Measurements from ENCODE around the gene PPP1R13B. TPM values are rescaled to one million over a fixed set of nuclear protein-coding genes. Genes with fewer than 3 reads are reported as not detected.

PPP1R13B gene
- total RNA-seq, 2 donors from 2014 or later: 63.0 to 89.3 TPM

- DNase-seq (no peak), ATAC-seq (peak; percentile 44 to 47)
- intact Hi-C loops (cut with DNase I): no loop called here
These were observed 80.0 kb downstream of the PPP1R13B start for GRCh38 chr14:103767336-103767894.

GRCh38 chr14:103765526-103765925 is 81.8 kb downstream of the PPP1R13B start:
- ATAC-seq: no peak
- no peak for DNase-seq
- intact Hi-C loops (cut with DNase I): no loop called here

DNA sequence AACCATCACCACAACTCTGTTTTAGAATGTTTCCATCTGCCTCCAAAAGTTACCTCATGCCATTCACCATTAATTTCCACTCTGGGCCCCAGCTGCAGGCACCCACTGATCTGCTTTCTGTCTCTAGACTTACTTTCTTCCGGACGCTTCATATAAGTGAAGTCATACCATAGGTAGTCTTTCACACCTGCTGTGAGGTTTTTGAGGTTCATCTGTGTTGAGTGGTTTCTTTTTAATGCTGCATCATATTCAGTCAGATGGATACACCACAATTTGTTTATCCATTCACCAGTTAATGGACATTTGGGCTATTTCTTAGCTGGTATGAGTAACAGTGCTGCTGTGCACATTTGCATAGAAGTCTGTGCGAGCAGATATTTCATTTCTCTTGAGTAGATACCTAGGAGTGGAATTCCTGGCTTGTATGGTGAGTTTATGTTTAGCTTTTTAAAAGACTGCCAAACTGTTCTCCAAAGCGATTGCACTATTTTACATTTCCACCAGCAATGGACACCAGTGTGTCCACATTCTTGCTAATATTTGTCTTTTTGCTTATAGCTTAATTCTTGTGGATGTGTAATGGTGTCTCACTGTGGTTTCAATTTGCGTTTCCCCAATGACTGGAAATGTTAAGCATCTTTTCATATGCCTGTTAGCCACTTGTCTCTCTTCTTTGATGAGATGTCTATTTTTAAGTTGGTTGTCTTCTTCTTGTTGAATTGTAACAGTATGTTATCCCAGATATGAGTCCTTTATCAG is 83.5 kb downstream of the PPP1R13B start:
- ATAC-seq (no peak), DNase-seq (no peak)
- intact Hi-C loops (cut with DNase I): no loop called here

DNA sequence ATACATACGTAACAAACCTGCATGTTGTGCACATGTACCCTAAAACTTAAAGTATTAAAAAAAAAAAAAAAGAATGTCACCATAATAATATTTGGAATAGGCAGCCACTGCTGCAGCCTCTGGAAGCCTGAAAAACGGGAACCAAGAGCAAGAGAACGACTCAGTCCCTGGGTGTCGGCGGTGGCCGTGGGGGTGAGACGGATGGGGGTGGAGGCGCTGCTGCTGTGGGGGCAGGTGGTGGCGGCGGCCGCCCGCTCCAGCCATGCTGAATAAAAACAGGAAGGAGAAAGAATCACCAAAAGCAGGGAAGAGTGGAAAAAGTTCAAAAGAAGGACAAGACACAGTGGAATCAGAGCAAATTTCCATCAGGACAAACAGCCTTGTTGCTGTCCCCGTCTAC is 84.8 kb downstream of the PPP1R13B start:
- intact Hi-C loops (cut with DNase I): no loop called here
- DNase-seq (no peak), ATAC-seq (no peak)

GRCh38 chr14:103762036-103762435 is 85.3 kb downstream of the PPP1R13B start:
- intact Hi-C loops (cut with DNase I): no loop called here
- no peak for ATAC-seq
- DNase-seq: no peak

DNA sequence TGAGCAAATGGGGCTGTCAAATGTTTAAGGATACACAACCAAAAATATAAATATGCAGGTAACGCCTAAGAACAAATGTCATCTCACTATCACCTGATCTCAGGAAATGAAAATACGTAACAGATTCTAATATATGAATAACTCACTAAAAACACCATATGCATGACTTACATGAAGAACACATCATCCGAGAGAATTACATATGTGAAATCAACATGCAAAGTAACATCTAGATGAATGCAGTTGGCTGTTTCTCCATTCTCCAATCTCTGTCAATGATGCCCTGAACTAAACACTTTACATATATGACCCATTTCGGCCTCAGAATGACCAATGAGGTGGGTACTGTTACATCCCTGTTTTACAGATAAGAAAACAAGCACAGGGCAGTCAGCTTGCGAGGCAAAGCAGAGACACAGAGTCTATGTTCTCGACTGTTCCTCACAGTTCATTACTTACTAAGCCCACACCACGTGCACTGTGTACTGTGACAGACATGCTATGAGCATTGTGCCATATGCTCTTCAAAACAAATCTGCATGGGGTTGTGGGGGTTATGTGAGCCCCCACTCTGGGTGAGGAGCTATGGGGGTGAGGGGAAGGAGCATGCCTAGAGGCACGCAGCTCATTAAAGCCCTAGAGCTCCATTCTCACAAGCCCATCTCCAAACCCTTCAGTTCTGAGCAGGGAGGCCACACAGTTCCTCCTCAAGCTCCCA is 89.2 kb downstream of the PPP1R13B start:
- no peak for ATAC-seq
- no peak for DNase-seq
- intact Hi-C loops (cut with DNase I): no loop called here

DNA sequence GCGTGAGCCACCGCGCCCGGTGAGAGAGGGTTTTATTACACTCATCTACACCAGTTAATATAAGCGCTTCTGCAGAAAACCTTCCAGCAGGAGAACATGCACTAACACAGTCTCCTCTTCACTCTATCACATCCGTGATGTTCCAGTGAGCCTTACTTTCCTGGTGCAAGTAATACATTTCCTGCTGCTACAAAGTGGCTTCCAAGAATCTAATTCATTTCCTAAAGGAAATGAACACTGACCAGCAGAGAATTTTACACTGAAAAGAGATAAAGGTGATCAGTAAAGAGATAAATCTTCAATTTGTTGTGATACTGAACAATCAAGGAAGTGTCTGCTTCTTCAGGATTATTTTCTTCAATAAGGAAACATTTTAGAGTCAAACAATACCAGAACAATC is 92.3 kb downstream of the PPP1R13B start:
- no peak for DNase-seq
- no peak for ATAC-seq
- intact Hi-C loops (cut with DNase I): no loop called here

DNA sequence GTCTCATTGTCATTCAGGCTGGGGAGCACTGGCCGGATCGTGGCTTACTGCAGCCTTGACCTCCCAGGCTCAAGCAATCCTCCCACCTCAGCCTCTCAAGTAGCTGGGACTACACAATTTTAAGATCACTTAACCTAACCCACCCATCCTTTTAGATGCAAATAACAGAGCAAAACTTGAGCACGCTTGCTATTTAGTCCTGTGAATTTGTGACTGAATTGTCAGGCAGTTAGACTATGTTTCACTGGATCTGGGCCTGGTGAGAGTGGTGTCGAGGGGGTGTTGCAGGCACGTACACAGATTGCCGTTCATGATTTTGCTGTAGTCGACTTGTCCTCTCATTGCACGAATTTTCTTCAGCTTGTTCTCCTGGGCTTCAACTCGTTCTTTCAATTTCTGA is 93.6 kb downstream of the PPP1R13B start:
- ATAC-seq (no peak), DNase-seq (no peak)
- intact Hi-C loops (cut with DNase I): no loop called here

- intact Hi-C loops (cut with DNase I): no loop called here
- no peak for DNase-seq
- no peak for ATAC-seq
These were observed 97.5 kb downstream of the PPP1R13B start for GRCh38 chr14:103749860-103750259.

GRCh38 chr14:103749452-103749851 is 97.9 kb downstream of the PPP1R13B start:
- no peak for ATAC-seq
- intact Hi-C loops (cut with DNase I): no loop called here
- no peak for DNase-seq

GRCh38 chr14:103748534-103748857 is 98.9 kb downstream of the PPP1R13B start:
- intact Hi-C loops (cut with DNase I): no loop called here
- DNase-seq (no peak), ATAC-seq (peak in 1 of 2 donors; percentile 27)

DNA sequence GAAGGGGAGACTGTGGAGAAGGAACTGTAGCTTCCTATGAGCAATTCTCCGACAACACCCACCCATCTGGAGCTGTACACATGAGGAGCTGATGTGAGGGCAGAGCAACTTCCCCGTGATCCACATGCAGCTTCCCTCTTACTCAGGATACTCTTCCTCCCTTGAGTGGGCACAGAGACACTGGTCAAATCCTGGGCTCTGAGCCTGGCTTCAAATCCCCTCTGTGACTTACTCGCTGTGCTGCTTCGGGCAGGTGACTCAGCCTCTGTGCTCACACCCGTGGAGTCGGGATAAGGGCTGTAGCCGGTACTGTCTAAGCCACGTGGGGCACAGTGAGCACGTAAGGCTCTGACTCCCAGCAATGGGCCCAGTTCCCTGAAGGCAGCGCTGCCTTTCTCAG is 100.7 kb downstream of the PPP1R13B start:
- intact Hi-C loops (cut with DNase I): no loop called here
- DNase-seq: no peak
- ATAC-seq: peak in 1 of 2 donors; percentile 30

GRCh38 chr14:103745424-103745823 is 102.0 kb downstream of the PPP1R13B start:
- DNase-seq (no peak), ATAC-seq (no peak)
- intact Hi-C loops (cut with DNase I): no loop called here

- ATAC-seq: no peak
- no peak for DNase-seq
These were observed 102.6 kb downstream of the PPP1R13B start for GRCh38 chr14:103744621-103745395.

DNA sequence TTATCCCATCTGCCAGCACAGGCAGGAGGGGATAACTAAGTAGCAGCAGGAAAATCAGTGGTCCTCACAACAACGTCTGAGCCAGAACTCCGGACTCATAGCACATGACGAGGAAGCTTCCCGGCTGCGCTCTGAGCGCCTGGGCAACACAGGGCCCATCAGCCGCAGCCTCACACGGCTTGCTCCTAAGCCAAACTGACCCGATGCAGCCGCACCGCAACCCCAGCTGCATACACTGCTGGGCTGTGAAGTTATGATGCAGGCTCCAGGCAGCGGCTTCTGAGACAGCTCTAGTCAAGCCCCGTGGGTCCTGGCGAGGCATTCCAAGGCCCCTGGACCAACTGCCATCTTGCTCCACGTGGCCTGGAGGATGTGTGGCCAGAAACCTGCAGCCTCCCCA is 103.7 kb downstream of the PPP1R13B start:
- no peak for DNase-seq
- intact Hi-C loops (cut with DNase I): no loop called here

More at GRCh38 chr14:103744621-103745395, 102.6 kb downstream of the PPP1R13B start:
- intact Hi-C loops (cut with DNase I): no loop called here

DNA sequence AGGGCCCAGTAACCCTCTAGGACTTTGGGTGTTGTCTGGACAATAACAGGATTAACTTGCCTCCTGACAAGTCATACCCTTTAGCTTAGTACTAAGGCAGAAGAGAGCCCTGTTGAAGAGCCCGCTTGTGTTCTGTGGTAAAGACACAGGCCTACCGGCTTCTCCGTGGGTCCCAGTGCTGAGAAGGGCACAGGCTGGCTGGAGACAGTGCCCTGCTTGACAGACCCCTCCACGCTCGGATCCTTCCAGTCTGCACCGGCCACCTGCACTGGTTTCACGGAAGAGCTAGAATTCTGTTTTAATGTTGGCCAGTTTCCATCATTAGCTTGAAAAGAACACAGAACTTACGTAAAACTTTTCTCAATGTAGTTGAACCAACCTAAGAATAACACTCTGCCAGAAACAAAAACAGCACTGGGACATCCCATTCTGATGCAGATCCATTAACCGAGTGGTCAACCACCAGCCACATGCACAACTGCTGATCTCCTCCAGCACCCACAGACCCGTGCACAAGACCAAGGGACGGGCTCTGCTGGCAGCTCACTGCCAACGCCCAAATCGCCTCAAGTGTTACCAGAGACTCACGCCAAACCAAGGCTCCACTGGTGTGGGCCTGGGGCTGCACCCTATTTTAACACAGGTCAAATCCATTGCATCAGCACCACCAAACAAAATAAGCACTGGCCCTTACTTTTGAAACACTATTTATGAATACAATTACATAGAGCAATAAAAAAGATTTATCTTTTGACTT is 104.7 kb downstream of the PPP1R13B start:
- peak in 1 of 2 donors; percentile 27 for ATAC-seq
- DNase-seq: no peak
- intact Hi-C loops (cut with DNase I): no loop called here

More for the DNA sequence above, 103.7 kb downstream of the PPP1R13B start:
- ATAC-seq: no peak

DNA sequence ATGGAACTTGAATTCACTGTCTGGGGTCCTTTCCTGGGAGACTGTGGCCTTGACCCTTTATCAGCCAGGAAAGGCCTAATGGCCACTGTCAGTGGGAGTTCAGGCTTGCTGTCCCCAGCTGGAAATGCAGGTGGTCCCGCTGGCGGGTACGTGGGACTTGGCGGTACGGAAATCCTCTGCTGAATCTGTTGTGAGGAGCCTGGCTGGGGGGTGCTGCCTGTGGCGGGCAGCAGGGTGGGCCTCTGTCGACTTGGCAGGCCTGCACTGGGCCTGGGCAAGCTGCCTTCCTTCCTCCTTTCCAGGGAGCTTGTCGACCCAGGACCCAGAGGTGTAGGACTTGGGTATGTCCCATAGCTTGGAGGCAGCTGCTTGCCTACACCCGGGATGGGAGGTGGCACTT is 105.5 kb downstream of the PPP1R13B start:
- DNase-seq: no peak
- ATAC-seq: peak in 1 of 2 donors; percentile 12
- intact Hi-C loops (cut with DNase I): no loop called here

- ATAC-seq: no peak
These were observed 106.2 kb downstream of the PPP1R13B start for GRCh38 chr14:103740991-103741689.

More at GRCh38 chr14:103740991-103741689, 106.2 kb downstream of the PPP1R13B start:
- intact Hi-C loops (cut with DNase I): no loop called here
- DNase-seq: no peak
